Measurements from ENCODE around the gene PFDN1.

PFDN1 gene

DNA sequence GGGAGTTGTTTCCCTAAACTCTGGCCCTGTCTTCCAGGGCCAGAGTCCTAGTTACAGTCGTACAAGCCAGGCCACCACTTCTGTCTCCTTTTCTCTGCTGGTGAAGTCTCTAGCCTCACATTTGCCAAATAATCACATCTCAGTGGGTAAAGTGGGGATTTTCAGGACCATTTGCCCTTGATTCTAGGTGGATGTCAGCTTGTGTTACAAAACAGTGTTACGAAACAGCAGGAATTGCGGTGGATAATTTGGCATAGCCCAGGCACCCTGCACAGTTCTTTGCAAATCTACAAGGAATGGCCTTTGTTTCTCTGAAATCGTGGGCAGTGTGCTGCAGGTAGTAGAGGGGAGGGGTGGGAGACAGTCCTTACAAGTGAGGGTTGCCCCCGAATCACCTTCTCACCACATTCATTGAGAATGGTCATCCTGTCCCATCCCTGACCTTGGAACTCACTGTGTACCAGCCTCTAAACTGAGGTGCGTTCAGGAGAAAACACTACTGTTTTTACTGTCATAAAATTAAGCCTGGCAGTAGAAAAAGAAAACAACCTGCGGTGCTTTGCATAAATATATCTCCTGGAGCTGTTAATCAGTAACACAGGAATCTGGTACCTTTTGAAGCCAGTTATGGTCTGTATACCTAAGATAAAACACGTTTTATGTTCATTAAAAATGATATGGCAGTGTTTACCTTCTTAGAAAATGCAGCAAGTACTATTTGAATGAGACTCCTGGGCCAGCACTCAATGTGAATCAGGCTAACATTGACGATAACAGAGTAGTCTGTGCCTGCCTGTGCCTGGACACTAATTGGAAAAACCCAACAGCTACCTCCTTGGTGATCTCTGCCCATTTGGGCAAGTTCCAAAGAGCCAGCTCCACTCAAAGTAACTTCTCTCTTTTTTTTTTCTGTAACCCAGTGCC lies 83.6 kb downstream of the PFDN1 start:
- no peak for DNase-seq (ENCODE audit: low spot score)
- in situ Hi-C loops (cut with MboI; ENCODE audit: low pct_unique_long_range_greater_than_20kb, low sequenced_read_pairs, unreplicated experiment) = no loop called here
- TF ChIP-seq, protein P1, sequence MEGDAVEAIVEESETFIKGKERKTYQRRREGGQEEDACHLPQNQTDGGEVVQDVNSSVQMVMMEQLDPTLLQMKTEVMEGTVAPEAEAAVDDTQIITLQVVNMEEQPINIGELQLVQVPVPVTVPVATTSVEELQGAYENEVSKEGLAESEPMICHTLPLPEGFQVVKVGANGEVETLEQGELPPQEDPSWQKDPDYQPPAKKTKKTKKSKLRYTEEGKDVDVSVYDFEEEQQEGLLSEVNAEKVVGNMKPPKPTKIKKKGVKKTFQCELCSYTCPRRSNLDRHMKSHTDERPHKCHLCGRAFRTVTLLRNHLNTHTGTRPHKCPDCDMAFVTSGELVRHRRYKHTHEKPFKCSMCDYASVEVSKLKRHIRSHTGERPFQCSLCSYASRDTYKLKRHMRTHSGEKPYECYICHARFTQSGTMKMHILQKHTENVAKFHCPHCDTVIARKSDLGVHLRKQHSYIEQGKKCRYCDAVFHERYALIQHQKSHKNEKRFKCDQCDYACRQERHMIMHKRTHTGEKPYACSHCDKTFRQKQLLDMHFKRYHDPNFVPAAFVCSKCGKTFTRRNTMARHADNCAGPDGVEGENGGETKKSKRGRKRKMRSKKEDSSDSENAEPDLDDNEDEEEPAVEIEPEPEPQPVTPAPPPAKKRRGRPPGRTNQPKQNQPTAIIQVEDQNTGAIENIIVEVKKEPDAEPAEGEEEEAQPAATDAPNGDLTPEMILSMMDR (IDR thresholded peaks at IDR 0.05; ENCODE audit: extremely low read depth, insufficient read depth, missing control alignments) = no peak

DNA sequence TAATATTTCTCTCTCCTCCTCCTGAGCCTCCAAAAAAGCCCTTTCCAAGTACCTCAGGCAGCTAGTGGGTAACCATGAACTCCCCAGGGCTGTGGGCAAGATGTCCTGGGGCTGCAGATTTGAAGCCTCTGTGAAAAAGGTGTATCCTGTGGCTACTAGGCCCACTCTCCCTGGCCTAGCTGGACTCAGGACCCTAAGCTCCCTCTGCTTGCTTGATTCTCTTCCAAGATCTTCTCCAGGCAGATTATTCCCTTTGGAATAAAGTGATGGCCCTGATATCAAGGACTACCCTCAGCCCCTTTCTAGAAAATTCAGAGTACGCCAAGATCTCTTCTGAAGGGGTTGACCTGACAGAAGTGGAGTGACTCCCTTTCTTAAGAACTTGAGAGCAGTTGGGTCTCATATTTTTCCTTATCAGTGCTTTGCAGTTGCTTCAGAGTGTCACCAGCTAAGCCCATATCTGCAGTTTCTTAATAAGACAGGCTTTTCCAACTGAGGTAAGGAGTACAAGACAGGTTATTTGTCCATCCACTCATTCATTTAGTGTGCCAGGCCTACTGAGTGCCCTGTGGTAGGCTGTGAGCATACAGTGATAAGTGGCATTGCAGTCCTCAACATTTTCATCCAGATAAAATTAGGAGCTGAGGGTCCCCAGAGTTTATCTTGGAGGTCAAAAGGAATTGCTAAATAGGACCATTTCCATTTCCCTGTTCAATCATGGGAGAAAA lies 85.4 kb downstream of the PFDN1 start:
- TF ChIP-seq, protein P1 (IDR thresholded peaks at IDR 0.05; ENCODE audit: extremely low read depth, insufficient read depth, missing control alignments) = no peak
- no peak for DNase-seq (ENCODE audit: low spot score)
- in situ Hi-C loops (cut with MboI; ENCODE audit: low pct_unique_long_range_greater_than_20kb, low sequenced_read_pairs, unreplicated experiment) = no loop called here

DNA sequence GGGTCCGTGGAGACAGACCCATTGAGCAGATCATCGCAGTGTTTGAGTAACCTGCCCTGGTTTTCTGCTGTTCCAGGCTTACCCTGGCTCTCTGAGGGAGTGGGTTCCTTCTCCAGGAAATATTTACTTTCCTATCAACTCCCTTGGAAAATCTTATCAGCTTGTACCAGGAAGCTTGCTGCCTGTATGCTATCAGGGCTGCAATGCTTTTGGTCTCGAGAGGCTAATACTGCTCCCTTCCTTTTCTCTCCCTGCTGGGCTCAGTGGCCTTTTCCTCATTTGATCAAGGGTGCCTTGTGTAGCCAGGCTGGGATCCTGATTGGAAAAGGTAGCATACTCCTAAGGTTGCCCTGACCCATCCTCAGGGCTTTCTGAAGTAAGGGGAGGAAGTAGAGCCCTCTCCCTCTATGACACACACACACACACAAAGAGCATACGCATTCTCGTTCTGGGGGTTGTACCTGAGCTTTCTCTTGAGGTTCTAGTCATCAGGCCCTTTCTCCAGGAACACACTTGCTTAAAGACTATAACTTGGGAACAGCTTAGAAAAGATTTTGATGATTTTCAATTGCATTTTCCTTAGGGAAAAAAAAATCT lies 86.3 kb downstream of the PFDN1 start:
- TF ChIP-seq, protein P1 (IDR thresholded peaks at IDR 0.05; ENCODE audit: extremely low read depth, insufficient read depth, missing control alignments) = no peak
- in situ Hi-C loops (cut with MboI; ENCODE audit: low pct_unique_long_range_greater_than_20kb, low sequenced_read_pairs, unreplicated experiment) = no loop called here
- no peak for DNase-seq (ENCODE audit: low spot score)

DNA sequence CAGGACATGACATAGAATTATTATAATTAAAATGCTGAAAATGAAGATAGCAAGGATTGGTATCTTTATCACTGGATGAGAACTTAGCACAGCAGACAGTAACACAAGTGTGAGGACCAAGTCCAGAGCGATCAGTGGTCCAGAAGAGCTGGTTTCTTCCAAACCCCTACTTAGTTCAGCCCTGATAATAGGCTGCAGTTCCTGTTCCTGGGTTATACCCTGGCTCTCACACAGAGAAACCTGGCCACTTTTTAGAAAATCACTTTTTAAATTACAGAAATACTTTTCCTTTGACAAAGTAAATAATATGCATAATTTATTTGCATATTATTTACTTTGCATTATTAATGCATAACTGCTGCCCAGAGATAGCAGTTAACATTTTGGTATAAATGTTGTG lies 87.6 kb downstream of the PFDN1 start:
- TF ChIP-seq, protein P1 (IDR thresholded peaks at IDR 0.05; ENCODE audit: extremely low read depth, insufficient read depth, missing control alignments) = no peak
- in situ Hi-C loops (cut with MboI; ENCODE audit: low pct_unique_long_range_greater_than_20kb, low sequenced_read_pairs, unreplicated experiment) = no loop called here
- no peak for DNase-seq (ENCODE audit: low spot score)

DNA sequence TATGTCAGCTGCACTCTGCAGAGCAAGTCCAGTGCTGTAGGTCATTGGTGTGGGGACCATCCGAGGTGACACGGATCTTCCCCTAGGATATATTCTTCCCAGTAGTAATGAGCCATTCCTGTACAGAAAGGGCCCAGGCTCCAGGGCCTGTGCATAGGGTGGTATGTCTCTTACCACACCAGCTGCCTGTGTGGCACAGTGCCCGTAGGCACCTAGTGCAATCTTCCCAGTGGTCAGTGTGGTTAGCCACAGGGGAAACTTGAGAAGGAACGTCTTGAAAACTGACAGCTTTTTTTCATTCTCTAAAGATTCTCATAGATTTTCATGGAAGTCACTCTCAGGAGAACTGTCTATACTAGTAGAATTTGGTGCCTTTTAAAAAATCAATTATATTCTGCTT lies 88.1 kb downstream of the PFDN1 start:
- in situ Hi-C loops (cut with MboI; ENCODE audit: low pct_unique_long_range_greater_than_20kb, low sequenced_read_pairs, unreplicated experiment) = no loop called here
- no peak for DNase-seq (ENCODE audit: low spot score)
- TF ChIP-seq, protein P1 (IDR thresholded peaks at IDR 0.05; ENCODE audit: extremely low read depth, insufficient read depth, missing control alignments) = no peak

DNA sequence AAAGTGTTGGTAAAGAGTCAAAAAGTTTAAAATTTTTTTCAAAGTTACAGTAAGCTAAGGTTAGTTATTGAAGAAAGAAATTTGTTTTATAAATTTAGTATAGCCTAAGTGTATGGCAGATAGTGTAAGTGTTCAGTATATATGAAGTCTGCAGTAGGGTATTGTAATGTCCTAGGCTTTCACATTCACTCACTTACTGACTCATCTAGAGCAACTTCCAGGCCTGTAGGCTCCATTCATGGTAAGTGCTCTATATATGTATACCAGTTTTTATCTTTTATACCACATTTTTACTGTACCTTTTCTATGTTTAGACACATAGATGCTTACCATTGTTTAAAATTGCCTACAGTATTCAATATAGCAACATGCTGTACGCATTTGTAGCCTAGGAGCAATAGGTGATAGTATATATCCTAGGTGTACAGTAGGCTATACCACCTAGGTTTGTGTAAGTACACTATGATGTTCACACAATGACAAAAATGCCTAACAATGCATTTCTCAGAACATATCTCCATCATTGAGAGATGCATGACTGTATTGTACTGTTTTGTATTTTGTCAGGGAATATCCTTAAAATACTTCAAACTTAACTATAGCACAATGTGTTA lies 89.4 kb downstream of the PFDN1 start:
- in situ Hi-C loops (cut with MboI; ENCODE audit: low pct_unique_long_range_greater_than_20kb, low sequenced_read_pairs, unreplicated experiment) = no loop called here
- no peak for DNase-seq (ENCODE audit: low spot score)
- TF ChIP-seq, protein P1 (IDR thresholded peaks at IDR 0.05; ENCODE audit: extremely low read depth, insufficient read depth, missing control alignments) = no peak

Data from GM13977 (cell line).